Body of pancreas (tissue), 4 donors: ENCODE data around the gene LINC00632. TPM values are rescaled to one million over a fixed set of nuclear protein-coding genes. Genes with fewer than 3 reads are reported as not detected.

Experiments used
- ATAC-seq: fragments of 150-250 bp; one replicate; pipeline ENCODE4 v1.9.1; 2016
- DNase-seq, 4 donors: peaks; one replicate each; pipeline ENCODE4 v3.0.0-alpha.2; 2019
- H3K27ac ChIP-seq, 4 donors: fragments of 200-600 bp; sonication (generic); 1 replicate in 3 of 4; 2 replicates in 1 of 4; pipeline versions ENCODE4 v1.5.1 to v1.6.1; 2016 to 2019; ENCODE audit warnings: mild to moderate bottlenecking in 1 of 4, mixed read lengths in 1 of 4, moderate library complexity in 1 of 4
- H3K27me3 ChIP-seq, 2 donors: fragments of 200-600 bp; sonication (generic); one replicate each; pipeline ENCODE4 v1.6.0; 2016; ENCODE audit warnings: mild to moderate bottlenecking in 1 of 2
- H3K36me3 ChIP-seq, 2 donors: fragments of 200-600 bp; sonication (generic); replicated peaks in 1 of 2; 2 replicates each; pipeline ENCODE4 v1.5.1; 2016; ENCODE audit warnings: low read depth in 2 of 2; ENCODE audit not compliant: insufficient read depth in 1 of 2
- H3K4me1 ChIP-seq: fragments of 200-600 bp; sonication (generic); one replicate; pipeline ENCODE4 v1.6.0; 2016
- H3K4me3 ChIP-seq, 2 donors: fragments of 200-600 bp; sonication (generic); 1 replicate in 1 of 2; 2 replicates in 1 of 2; pipeline ENCODE4 v1.5.1; 2016 to 2019
- H3K9me3 ChIP-seq, 3 donors: fragments of 200-600 bp; sonication (generic); 1 replicate in 2 of 3; 2 replicates in 1 of 3; pipeline ENCODE4 v1.5.1; 2016
- POLR2A ChIP-seq, 3 donors: fragments of 450-650 bp; IDR thresholded peaks; one replicate each; pipeline ENCODE4 v1.6.1; 2016; ENCODE audit warnings: antibody characterized with exemption in 3 of 3, mild to moderate bottlenecking in 2 of 3
- WGBS, 2 donors: methylation state at CpG; one replicate each; pipeline ENCODE4 v1.1.5; 2017; 5-methylcytosine and 5-hydroxymethylcytosine counted together
- intact Hi-C: fragments of 100-400 bp; cut with DNase I; formaldehyde crosslinking; loops from one replicate; pipeline ENCODE4 v1.15.1; 2023
- total RNA-seq, 2 donors: library from RNA; depleted of rRNA; stranded (reverse); fragments of >200 nt; gene quantifications; one replicate each; pipeline ENCODE4 v1.1.0, GENCODE V29; 2016
- TF ChIP-seq, protein P1 (sequence below), 7 experiments: fragments of 450-650 bp in 4 of 7; fragments of 200-600 bp in 3 of 7; sonication (generic) in 3 of 7; IDR thresholded peaks; one replicate each; pipeline ENCODE4 v1.5.1; 2016 to 2019; ENCODE audit warnings: antibody characterized with exemption in 7 of 7

The LINC00632 gene
- 10 to 100 TPM in 1 of 2 donors, 1 to 10 TPM in 1; 7.8 to 88.3 TPM for total RNA-seq

DNA sequence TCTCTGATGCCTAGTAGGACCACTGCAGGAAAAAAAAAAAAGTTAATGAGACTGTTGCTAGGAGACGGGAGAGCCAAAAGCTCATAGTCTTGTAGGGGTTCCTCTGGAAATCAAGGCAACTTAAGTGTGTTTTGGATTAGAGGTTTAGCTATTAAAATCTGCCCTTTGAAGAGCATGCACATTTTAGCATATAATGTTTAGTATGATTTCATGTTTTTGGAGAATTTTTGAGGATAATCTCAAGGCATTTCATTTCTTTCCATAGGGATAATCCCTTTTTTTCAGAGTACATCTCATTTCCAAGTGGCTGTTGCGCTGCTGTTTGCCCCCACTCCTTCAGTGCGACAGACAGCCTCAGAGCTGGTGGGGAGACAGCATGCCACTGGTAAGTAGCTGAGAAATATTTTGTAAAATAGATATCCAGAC, at the start of gene LINC00632:
Gene LINC00632 (plus strand): TSS at position 339 of the 426 bp plus-strand sequence.
- Histone ChIP-seq H3K9me3 (no peaks in the 10 kb centered on the region), H3K4me1 (no peaks in the 10 kb centered on the region), H3K27ac (no peak within 1 kb of the TSS), H3K4me3 (no peak within 1 kb of the TSS), H3K27me3 (no peaks in the 10 kb centered on the region), H3K36me3 (no peaks in the 10 kb centered on the region)
- no peak for TF ChIP-seq POLR2A (IDR thresholded peaks at IDR 0.05)
- TF ChIP-seq, protein P1, sequence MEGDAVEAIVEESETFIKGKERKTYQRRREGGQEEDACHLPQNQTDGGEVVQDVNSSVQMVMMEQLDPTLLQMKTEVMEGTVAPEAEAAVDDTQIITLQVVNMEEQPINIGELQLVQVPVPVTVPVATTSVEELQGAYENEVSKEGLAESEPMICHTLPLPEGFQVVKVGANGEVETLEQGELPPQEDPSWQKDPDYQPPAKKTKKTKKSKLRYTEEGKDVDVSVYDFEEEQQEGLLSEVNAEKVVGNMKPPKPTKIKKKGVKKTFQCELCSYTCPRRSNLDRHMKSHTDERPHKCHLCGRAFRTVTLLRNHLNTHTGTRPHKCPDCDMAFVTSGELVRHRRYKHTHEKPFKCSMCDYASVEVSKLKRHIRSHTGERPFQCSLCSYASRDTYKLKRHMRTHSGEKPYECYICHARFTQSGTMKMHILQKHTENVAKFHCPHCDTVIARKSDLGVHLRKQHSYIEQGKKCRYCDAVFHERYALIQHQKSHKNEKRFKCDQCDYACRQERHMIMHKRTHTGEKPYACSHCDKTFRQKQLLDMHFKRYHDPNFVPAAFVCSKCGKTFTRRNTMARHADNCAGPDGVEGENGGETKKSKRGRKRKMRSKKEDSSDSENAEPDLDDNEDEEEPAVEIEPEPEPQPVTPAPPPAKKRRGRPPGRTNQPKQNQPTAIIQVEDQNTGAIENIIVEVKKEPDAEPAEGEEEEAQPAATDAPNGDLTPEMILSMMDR (IDR thresholded peaks at IDR 0.05): no peak
- no peak for ATAC-seq
- DNase-seq: no peak
- 41 to 50% methylated on average over 3 of the region's 3 CpGs for WGBS, 2 donors
- intact Hi-C loops: no loop called here

DNA sequence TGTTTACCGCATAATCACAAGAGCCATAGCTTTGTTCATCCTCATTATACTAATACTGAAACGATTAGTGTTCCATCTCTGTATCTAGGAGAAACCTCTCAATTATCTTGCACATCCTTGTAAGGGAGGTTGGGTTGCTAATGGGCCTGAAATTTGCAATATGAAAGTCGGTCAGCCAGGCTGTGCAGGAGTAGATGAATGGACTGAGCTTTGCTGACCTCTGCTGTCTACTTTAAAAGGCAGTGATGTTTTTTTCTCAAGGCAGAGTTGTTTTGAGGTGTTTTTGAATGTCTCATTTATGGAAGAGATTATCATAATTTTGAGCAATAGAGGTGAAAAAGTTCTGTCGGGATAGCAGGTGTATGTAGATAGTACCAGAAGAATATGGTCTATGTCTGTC, 47.9 kb upstream of the LINC00632 start:
- no peak overlapping the region for H3K4me3 ChIP-seq
- WGBS, 2 donors: 35 to 45% methylated on average over 4 of the region's 4 CpGs
- TF ChIP-seq POLR2A (IDR thresholded peaks at IDR 0.05): no peak
- TF ChIP-seq, protein P1 (IDR thresholded peaks at IDR 0.05): no peak
- no peaks in the 10 kb centered on the region for H3K27me3 ChIP-seq
- no peak for DNase-seq
- H3K36me3 ChIP-seq: no peaks in the 10 kb centered on the region
- no peaks in the 10 kb centered on the region for H3K9me3 ChIP-seq
- H3K27ac ChIP-seq: no peak overlapping the region
- no peak for ATAC-seq
- intact Hi-C loops: no loop called here
- H3K4me1 ChIP-seq: no peaks in the 10 kb centered on the region

DNA sequence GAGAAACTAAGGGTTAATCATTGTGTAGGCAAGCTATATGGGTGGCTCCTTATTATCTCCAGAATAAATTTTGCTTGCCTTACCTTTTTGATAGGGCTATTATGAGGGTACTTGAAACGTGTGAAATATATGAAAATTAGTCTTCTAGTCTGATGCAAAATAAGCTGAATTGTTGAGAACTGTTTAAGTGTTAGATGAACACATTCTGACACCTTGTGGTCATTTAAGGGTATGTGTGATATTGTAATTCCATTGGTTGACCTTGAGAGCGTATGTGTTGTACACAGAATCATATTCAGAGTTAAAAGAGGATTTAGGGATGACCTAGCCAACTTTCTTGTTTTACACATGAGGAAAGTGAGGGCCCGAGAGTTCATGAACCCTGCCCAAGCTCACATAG, 44.6 kb upstream of the LINC00632 start:
- H3K27me3 ChIP-seq: no peaks in the 10 kb centered on the region
- intact Hi-C loops: no loop called here
- no peaks in the 10 kb centered on the region for H3K4me1 ChIP-seq
- H3K4me3 ChIP-seq: no peak overlapping the region
- TF ChIP-seq, protein P1 (IDR thresholded peaks at IDR 0.05): peak in 6 of 7 experiments; percentile 16 to 66 (median 50)
- no peak for TF ChIP-seq POLR2A (IDR thresholded peaks at IDR 0.05)
- DNase-seq (no peak), ATAC-seq (peak; percentile 48)
- WGBS, 2 donors: 12 to 19% methylated on average over 3 of the region's 3 CpGs
- no peak overlapping the region for H3K27ac ChIP-seq
- H3K9me3 ChIP-seq: no peaks in the 10 kb centered on the region
- H3K36me3 ChIP-seq: no peaks in the 10 kb centered on the region

DNA sequence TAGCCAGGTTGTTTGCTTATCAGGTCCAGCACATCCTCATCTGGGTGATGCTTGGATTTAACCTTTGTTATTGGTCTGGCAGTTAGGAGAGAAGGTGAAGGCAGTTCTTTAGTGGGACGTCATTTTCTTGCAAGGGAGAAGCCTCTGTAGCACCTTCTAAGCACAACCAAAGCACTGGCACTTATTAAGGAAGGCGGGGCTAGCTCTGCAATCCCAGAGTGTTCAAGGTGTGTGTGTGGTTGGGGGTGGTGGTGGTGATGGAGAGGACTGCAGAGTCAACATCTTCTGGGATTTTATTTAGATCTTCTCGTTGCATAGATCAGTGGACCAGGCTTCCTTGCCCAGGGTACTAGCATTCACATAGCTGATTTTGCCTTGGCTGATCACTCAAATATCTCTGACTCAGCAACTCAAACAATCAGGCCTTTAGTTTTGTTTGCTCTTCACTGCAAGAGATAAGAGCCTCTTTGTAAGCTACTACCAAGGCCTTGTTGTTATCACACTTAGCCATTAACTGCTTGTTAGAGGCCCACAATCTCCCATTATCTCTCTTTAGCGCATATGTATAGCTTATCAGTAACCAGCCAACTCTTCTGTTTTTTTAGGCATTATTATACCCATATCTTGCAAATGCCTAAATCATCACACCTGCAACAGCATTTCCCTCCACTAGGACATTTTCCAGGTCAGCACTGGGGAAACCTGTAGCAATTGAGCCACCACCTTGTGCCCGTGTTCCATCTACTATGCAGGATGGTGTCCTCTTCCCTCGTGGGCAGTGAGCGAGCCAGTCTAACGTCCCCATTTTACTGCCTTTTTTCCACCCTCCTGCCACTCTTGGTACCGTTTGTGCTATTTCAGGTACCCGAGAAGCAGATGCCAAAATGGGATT, 36.5 kb upstream of the LINC00632 start:
- Histone ChIP-seq H3K4me3 (no peak overlapping the region), H3K27ac (no peak overlapping the region), H3K27me3 (no peaks in the 10 kb centered on the region), H3K9me3 (no peaks in the 10 kb centered on the region), H3K4me1 (peaks cover 5% of the 10 kb centered on the region), H3K36me3 (no peaks in the 10 kb centered on the region)
- ATAC-seq (peak; percentile 30), DNase-seq (no peak)
- intact Hi-C loops: no loop called here
- WGBS, 2 donors: 20 to 23% methylated on average over 8 to 10 of the region's 10 CpGs
- no peak for TF ChIP-seq POLR2A (IDR thresholded peaks at IDR 0.05)
- TF ChIP-seq, protein P1 (IDR thresholded peaks at IDR 0.05): peak in 2 of 7 experiments; percentile 19
